ENCODE data around the gene PPFIBP2. TPM values are rescaled to one million over a fixed set of nuclear protein-coding genes. Genes with fewer than 3 reads are reported as not detected.

The PPFIBP2 gene
- total RNA-seq, 1 donor from 2014 or later: 15.0 TPM

GRCh38 chr11:7677796-7678201 is 164.0 kb downstream of the PPFIBP2 start:
- peaks cover 2% of the 10 kb centered on the region for H3K27me3 ChIP-seq (ENCODE audit: control insufficient read depth, insufficient read depth, low read length)
- no peak overlapping the region for H3K4me3 ChIP-seq (ENCODE audit: low read depth, low read length)
- no peak for DNase-seq (ENCODE audit: low read depth)
- FAIRE-seq: no peak
- no peak for TF ChIP-seq CTCF (IDR thresholded peaks at IDR 0.05; ENCODE audit: insufficient read depth, low read length, severe bottlenecking)
- H3K36me3 ChIP-seq (ENCODE audit: control insufficient read depth, insufficient read depth, low read length): no peaks in the 10 kb centered on the region

DNA sequence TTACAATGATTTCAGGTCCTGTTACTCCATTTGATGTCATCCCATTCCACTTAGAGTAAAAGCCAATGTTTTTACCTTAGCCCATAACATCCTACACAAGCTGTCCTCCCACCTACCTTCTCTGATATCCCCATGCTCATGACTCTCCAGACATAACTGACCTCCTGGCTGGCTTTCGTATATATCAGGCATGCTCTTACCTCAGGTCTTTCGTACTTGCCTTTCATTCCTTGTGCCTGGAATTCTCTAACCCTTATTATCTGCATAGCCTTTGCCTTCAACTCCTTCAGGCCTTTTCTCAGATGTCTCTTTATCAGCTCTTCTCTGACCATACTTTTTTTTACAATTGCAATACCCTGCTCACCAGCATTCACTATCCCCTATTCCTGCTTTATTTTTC is 169.8 kb downstream of the PPFIBP2 start:
- TF ChIP-seq CTCF (IDR thresholded peaks at IDR 0.05; ENCODE audit: insufficient read depth, low read length, severe bottlenecking): no peak
- Histone ChIP-seq H3K4me3 (ENCODE audit: low read depth, low read length) (no peak overlapping the region), H3K27me3 (ENCODE audit: control insufficient read depth, insufficient read depth, low read length) (peaks cover 6% of the 10 kb centered on the region)

GRCh38 chr11:7686761-7687160 is 173.0 kb downstream of the PPFIBP2 start:
- peaks cover 6% of the 10 kb centered on the region for H3K27me3 ChIP-seq (ENCODE audit: control insufficient read depth, insufficient read depth, low read length)
- no peak for DNase-seq (ENCODE audit: low read depth)
- H3K4me3 ChIP-seq (ENCODE audit: low read depth, low read length): no peak overlapping the region
- H3K36me3 ChIP-seq (ENCODE audit: control insufficient read depth, insufficient read depth, low read length): no peaks in the 10 kb centered on the region
- FAIRE-seq: no peak
- no peak for TF ChIP-seq CTCF (IDR thresholded peaks at IDR 0.05; ENCODE audit: insufficient read depth, low read length, severe bottlenecking)

More for the DNA sequence above, 169.8 kb downstream of the PPFIBP2 start:
- no peak for FAIRE-seq
- DNase-seq (ENCODE audit: low read depth): no peak
- no peaks in the 10 kb centered on the region for H3K36me3 ChIP-seq (ENCODE audit: control insufficient read depth, insufficient read depth, low read length)

- FAIRE-seq: no peak
- Histone ChIP-seq H3K27me3 (ENCODE audit: control insufficient read depth, insufficient read depth, low read length) (peaks cover 4% of the 10 kb centered on the region), H3K4me3 (ENCODE audit: low read depth, low read length) (no peak overlapping the region), H3K36me3 (ENCODE audit: control insufficient read depth, insufficient read depth, low read length) (no peaks in the 10 kb centered on the region)
- DNase-seq (ENCODE audit: low read depth): peak; percentile 19
- no peak for TF ChIP-seq CTCF (IDR thresholded peaks at IDR 0.05; ENCODE audit: insufficient read depth, low read length, severe bottlenecking)
Observed at GRCh38 chr11:7687386-7687785, 173.6 kb downstream of the PPFIBP2 start.

- no peak for FAIRE-seq
- peak; percentile 27 for DNase-seq (ENCODE audit: low read depth)
- Histone ChIP-seq H3K4me3 (ENCODE audit: low read depth, low read length) (no peak overlapping the region), H3K36me3 (ENCODE audit: control insufficient read depth, insufficient read depth, low read length) (no peaks in the 10 kb centered on the region), H3K27me3 (ENCODE audit: control insufficient read depth, insufficient read depth, low read length) (peaks cover 4% of the 10 kb centered on the region)
- peak; percentile 80 for TF ChIP-seq CTCF (IDR thresholded peaks at IDR 0.05; ENCODE audit: insufficient read depth, low read length, severe bottlenecking)
Observed at GRCh38 chr11:7688238-7688826, 174.5 kb downstream of the PPFIBP2 start.

GRCh38 chr11:7689239-7689638 is 175.4 kb downstream of the PPFIBP2 start:
- Histone ChIP-seq H3K4me3 (ENCODE audit: low read depth, low read length) (no peak overlapping the region), H3K27me3 (ENCODE audit: control insufficient read depth, insufficient read depth, low read length) (peaks cover 4% of the 10 kb centered on the region), H3K36me3 (ENCODE audit: control insufficient read depth, insufficient read depth, low read length) (no peaks in the 10 kb centered on the region)
- DNase-seq (ENCODE audit: low read depth): no peak
- peak; percentile 66 for FAIRE-seq
- TF ChIP-seq CTCF (IDR thresholded peaks at IDR 0.05; ENCODE audit: insufficient read depth, low read length, severe bottlenecking): no peak

Measured in bronchial epithelial cell (primary cell).